ENCODE measurements around the gene STXBP5.
"Not testable (repeated sequence)": the region's sequence is repeated elsewhere in the genome, so short reads cannot be mapped to it uniquely, and the experiment has no call there.

Gene STXBP5

DNA sequence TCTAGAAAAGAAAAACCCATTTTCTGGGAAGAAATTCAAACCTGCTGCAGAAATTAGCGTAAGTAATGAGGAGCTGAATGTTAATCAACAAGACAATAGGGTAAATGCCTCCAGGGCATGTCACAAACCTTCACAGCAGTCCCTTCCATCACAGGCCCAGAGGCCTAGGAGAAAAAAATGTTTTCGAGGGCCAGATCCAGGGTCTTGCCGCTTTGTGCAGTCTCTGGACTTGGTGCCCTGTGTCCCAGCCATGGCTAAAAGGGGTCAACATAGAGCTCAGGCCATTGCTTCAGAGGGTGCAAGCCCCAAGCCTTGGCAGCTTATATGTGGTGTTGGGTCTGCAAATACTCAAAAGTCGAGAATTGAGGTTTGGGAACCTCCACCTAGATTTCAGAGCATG lies 99.8 kb downstream of the STXBP5 start:
- DNase-seq: no peak

GRCh38 chr6:147310521-147310920 lies 106.3 kb downstream of the STXBP5 start:
- no peak for DNase-seq

DNA sequence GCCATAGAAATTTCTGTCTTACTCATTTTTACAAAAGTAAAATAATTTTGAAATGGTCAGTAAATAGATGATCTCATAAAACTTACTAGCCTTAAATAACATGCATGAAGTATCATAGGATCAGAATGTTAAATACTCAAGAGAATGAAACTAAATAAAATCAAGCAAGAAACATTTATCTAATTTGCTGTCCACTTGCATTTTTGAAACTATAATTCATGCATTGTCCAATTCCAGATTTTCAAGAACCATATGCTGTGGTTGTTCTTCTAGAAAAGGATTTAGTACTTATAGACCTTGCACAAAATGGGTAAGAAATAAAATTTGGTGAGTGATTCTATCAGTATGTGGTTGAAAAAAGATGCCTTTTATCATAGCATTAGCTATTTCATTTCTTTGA lies 107.0 kb downstream of the STXBP5 start:
- DNase-seq: no peak

DNA sequence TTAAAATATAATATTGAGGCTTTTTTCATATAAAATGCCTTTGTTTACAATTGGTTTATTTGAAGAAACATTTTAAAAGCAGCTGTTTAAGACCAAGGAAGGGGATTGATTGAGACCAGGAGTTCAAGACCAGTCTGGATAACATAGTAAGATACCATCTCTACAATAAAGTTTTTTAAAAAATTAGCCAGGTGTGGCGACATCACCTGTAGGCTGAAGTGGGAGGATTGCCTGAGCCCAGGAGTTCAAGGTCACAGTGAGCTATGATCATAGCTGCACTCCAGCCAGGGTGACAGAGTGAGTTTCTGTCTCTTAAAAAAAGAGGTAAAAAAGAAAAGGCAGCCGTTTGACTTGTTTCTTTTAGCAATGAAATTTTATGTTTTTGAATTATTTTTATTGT lies 117.0 kb downstream of the STXBP5 start:
- no peak for DNase-seq

DNA sequence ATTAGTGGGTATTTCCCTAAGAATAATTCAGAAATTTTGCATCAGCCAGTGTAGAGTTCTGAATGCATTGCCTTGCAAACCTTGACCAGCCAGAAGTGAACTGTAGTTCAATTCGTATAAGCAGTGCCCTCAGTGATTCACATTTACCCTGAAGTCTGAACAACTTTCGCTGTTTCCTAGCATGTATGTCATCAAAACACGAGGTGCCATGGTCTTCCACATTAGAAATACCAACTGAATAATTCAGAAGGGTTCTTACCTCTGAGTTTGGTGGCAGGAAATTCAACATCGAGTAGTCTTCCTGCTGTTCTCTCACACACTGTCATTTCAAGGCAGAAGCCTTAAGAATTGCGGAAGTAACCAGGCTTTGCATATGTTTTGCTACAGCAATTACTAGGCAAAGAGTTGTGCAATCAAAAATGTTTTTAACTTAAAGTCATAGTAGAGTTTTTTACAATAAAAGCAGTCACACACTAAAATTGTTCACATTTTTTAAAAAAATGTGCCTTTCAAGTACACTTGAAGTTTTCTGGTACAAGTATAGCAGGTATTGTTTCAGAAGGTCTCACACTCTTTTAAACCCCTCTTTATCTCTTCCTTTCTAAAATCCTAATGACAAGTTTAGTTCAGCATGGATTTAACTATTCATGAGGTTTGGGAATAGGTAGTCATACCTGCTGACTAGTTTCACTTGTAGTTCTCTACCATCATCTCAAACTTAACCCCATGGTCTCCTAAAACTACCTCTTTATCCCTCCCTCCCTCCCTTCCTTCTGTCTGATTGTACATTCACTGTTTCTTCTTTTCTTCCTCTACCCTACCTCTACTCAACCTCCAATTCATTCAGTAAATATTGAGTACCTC lies 118.3 kb downstream of the STXBP5 start:
- DNase-seq: peak; percentile 76

- DNase-seq: no peak
Observed at GRCh38 chr6:147325557-147325956, 121.3 kb downstream of the STXBP5 start.

- DNase-seq: no peak
Observed at GRCh38 chr6:147331401-147331800, 127.2 kb downstream of the STXBP5 start.

GRCh38 chr6:147337921-147338320 lies 133.7 kb downstream of the STXBP5 start:
- no peak for DNase-seq

DNA sequence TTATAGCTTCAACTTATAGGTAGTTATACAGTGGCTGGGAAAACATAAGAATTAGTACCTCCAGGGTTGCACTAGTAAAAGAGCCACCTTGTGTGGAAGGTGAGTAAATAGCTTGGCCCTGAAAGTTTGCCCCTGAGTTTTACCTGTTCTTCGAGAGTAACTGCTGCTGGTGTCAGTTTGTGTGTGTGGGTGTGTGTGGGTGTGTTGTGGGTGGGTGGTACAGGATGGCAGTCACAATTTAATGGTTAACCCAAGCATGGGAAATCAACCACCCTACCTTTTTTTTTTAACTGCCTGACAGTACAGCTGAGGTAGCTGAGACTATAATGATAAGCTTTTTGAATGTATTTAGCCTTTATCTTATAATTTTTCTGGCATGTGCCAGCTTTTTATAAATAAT lies 137.3 kb downstream of the STXBP5 start:
- DNase-seq: no peak

DNA sequence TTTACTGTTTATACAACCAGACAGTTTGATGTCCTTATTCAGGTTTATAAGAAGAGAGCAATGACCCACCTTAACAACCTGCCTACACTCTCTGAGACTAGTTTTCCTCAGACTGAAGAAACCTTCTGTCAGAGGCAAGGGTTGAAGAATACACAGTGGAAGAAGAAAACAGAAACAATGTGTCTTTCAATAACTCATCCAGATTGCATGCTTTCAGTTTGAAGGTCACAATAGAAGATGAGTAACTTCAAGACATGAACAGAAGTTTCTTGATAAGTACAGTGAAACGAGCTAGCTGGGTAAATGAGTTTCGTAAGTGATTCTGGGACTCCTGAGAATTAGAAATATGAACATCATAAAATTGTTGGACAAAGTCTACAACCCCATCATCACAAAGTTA lies 141.7 kb downstream of the STXBP5 start:
- DNase-seq: no peak

GRCh38 chr6:147347179-147347881 lies 143.1 kb downstream of the STXBP5 start:
- no peak for DNase-seq

DNA sequence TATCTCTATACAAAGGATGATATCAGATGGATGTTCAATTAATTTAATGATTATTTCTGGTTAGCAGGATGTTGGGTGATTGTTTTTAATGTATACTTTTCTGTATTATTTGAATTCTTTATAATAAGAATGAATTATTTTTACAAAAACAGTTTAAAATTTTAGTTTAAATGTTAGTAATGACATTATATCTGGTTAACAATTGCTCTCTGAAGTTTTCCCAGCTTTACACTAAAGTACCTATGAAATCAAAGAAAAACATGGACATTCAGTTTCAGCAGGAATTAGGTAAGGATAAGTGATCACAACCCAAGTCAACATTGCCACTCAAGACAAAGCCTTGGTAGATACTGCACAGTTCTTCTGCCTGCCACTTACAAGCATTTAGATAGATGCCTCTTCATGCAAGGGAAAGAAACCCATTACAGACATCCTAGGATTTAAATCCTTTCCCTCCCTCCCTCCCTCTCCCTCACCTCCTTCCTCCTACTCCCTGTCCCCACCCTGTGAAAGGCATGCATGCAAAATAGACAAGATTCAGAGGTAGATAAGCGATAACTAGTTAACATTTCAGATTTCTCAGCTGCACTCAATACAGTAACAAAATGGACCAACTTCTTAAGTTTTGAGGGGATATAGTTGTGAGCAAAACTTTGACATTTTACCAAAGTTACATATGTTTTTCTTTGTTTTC lies 143.8 kb downstream of the STXBP5 start:
- DNase-seq: no peak

- no peak for DNase-seq
Observed at GRCh38 chr6:147361311-147361981, 157.2 kb downstream of the STXBP5 start.

GRCh38 chr6:147366290-147366689 lies 162.1 kb downstream of the STXBP5 start:
- DNase-seq: no peak

GRCh38 chr6:147371325-147371724 lies 167.1 kb downstream of the STXBP5 start:
- no peak for DNase-seq

- no peak for DNase-seq
Observed at GRCh38 chr6:147372806-147373205, 168.6 kb downstream of the STXBP5 start.

DNA sequence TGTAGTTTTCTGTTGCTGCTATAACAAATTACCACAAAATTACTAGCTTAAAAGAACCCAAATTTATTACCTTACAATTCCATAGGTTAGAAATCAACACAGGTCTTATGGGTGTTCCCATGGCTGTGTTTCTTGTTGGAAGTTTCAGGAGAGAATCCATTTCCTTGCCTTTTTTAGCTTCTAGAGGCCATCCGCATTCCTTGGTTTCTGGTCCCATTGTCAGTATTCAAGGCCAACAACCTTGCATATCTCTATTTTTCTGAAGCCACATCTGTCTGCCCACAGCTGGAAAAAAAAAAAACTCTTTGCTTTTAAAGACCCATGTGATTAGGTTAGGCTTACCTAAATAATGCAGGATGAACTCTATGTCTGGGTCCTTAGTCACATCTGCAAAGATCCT lies 174.6 kb downstream of the STXBP5 start:
- no peak for DNase-seq

GRCh38 chr6:147380841-147381240 lies 176.6 kb downstream of the STXBP5 start:
- DNase-seq: not testable (repeated sequence)

GRCh38 chr6:147381712-147382111 lies 177.5 kb downstream of the STXBP5 start:
- no peak for DNase-seq

DNA sequence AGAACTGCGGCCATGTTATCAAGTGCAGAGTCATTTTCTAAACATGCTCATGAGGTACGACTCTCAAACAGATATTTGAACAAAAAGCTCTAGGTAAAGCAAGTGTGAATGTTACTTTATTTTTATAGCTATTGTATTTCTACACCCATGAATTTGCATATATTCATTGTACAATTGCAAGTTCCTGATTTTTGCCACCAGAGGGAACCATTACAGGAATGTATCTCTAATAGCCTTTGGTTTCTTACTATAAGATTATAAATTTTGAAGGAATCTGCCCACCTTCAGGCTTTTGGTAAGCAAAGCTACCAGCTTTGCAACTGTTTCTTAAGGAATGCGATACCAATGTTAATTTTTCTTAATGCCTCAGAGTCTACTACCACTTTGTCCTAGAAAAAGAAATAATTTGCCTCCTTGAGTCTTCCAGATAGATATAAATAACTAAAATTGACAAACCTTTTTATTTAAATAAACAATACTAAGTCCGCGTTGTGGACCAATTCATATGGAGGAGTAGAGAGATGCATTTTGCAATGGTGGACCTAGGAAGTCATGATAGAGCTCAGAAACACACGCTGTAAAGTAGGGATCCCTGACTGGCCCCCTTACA lies 178.8 kb downstream of the STXBP5 start:
- DNase-seq: no peak

- no peak for DNase-seq
Observed at GRCh38 chr6:147384029-147384428, 179.8 kb downstream of the STXBP5 start.
